Body of pancreas (tissue), 4 donors: ENCODE results near the gene LRCH2.

Source experiments
- POLR2A ChIP-seq, 3 donors: fragments of 450-650 bp; IDR thresholded peaks; one replicate each; pipeline ENCODE4 v1.6.1; 2016; ENCODE audit warnings: antibody characterized with exemption in 3 of 3, mild to moderate bottlenecking in 2 of 3
- TF ChIP-seq, protein P1 (sequence below), 7 experiments: fragments of 450-650 bp in 4 of 7; fragments of 200-600 bp in 3 of 7; sonication (generic) in 3 of 7; IDR thresholded peaks; one replicate each; pipeline ENCODE4 v1.5.1; 2016 to 2019; ENCODE audit warnings: antibody characterized with exemption in 7 of 7

DNA sequence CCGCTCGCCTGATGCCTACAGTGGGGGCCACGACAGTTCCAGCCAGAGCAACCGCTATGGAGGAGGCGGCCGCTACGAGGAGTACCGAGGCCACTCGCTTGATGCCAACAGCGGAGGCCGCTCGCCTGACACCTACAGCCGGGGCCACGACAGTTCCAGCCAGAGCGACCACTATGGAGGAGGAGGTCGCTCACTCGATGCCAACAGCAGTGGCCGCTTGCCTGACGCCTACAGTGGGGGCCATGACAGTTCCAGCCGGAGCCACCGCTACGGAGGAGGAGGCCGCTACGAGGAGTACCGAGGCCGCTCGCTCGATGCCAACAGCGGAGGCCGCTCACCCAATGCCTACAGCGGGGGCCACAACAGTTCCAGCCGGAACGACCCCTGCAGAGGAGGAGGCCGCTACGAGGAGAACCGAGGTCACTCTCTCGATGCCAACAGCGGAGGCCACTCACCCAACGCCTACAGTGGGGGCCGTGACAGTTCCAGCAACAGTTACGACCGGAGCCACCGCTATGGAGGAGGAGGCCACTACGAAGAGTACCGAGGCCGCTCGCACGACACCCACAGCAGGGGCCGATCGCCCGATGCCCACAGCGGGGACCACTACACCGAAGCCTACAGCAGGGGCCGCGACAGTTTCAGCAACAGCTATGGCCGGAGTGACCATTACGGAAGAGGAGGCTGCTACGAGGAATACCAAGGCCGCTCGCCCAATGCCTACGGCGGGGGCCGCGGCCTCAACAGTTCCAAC lies 42.2 kb downstream of the LRCH2 start:
- TF ChIP-seq POLR2A (IDR thresholded peaks at IDR 0.05): no peak
- TF ChIP-seq, protein P1, sequence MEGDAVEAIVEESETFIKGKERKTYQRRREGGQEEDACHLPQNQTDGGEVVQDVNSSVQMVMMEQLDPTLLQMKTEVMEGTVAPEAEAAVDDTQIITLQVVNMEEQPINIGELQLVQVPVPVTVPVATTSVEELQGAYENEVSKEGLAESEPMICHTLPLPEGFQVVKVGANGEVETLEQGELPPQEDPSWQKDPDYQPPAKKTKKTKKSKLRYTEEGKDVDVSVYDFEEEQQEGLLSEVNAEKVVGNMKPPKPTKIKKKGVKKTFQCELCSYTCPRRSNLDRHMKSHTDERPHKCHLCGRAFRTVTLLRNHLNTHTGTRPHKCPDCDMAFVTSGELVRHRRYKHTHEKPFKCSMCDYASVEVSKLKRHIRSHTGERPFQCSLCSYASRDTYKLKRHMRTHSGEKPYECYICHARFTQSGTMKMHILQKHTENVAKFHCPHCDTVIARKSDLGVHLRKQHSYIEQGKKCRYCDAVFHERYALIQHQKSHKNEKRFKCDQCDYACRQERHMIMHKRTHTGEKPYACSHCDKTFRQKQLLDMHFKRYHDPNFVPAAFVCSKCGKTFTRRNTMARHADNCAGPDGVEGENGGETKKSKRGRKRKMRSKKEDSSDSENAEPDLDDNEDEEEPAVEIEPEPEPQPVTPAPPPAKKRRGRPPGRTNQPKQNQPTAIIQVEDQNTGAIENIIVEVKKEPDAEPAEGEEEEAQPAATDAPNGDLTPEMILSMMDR (IDR thresholded peaks at IDR 0.05): no peak
